ENCODE data around the gene CCDC34.

The CCDC34 gene

DNA sequence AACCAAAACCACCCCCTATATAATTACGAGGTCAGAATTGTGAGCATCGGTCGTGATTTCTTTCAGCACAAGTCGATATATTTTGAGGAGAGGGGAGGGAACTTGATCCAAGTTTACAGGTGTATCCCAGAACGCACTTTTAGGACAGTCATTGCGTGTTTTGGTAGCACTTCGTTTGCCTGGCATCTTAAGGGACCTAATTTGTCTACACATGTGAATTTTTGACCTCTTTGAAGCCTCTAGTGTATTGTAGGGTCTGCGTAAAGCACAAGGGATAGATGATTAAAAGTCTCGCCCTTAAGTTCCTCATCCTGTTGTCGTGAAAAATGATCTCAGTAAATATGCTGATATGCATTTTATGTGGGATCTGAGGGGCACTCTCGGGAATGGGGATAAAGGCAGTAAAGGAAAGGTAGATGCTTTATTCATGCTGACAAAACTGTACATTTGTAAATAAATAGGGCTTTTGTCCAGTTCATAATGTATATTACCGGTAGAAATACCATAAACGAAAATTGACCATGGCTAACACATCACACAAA lies 632 bp upstream of the CCDC34 start:
- TF ChIP-seq, protein P1, sequence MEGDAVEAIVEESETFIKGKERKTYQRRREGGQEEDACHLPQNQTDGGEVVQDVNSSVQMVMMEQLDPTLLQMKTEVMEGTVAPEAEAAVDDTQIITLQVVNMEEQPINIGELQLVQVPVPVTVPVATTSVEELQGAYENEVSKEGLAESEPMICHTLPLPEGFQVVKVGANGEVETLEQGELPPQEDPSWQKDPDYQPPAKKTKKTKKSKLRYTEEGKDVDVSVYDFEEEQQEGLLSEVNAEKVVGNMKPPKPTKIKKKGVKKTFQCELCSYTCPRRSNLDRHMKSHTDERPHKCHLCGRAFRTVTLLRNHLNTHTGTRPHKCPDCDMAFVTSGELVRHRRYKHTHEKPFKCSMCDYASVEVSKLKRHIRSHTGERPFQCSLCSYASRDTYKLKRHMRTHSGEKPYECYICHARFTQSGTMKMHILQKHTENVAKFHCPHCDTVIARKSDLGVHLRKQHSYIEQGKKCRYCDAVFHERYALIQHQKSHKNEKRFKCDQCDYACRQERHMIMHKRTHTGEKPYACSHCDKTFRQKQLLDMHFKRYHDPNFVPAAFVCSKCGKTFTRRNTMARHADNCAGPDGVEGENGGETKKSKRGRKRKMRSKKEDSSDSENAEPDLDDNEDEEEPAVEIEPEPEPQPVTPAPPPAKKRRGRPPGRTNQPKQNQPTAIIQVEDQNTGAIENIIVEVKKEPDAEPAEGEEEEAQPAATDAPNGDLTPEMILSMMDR (IDR thresholded peaks at IDR 0.05; ENCODE audit: extremely low read depth, missing control alignments) = no peak
- DNase-seq (ENCODE audit: low spot score) = no peak

DNA sequence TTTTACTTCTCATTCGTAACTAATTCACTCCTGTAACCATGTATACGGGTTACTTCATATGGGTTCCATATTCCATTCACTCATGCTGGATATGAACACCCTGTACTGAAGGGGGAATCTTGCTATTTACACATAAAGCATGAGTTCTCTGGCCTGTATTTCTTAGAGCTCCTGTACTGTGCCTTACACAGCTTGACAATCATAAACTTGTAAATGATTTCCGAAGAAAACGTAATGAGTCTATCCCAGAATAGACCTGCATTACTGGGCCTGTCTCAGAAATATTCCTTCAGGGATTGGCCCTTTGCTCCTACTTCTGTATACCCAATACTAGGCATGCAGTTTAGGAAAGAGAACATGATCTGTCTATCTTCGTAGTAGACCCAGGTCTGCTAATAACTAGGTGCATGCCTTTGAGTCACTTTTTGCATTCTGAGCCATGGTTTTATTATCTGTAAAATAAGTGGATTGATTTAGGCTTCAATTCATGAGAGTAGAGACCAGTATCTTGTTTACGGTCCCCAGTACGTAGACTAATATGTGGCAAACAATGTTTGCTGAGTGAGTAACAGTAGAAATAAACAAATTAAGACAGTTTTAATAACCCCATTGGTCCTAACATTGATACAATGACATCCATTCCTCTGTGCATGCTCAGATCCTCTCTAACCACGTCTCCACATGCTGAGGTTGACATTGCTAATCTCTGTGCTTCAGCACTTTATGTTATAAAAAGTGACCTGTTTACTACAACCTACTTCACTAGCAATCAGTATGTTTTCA lies 1.2 kb downstream of the CCDC34 start:
- TF ChIP-seq, protein P1 (IDR thresholded peaks at IDR 0.05; ENCODE audit: extremely low read depth, missing control alignments) = no peak
- no peak for DNase-seq (ENCODE audit: low spot score)

DNA sequence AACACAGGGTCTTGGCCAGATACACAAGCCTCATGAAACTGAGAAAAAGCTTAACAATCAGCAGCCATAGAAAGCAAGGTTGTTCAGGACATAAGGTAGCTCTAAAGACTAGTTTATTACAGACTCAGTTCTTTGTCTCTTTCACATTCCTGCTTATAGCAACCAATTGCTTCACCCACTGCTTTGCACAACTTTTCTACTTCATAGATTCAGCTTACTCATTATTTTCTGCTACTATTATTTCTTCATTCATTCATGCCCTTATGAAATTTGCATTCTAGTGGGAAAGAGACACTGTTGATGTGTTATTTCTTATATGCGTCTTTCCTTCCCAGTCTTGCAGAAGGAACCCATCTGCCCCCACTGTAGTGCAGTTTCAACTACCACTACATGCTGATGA lies 4.7 kb downstream of the CCDC34 start:
- TF ChIP-seq, protein P1 (IDR thresholded peaks at IDR 0.05; ENCODE audit: extremely low read depth, missing control alignments) = no peak
- no peak for DNase-seq (ENCODE audit: low spot score)

DNA sequence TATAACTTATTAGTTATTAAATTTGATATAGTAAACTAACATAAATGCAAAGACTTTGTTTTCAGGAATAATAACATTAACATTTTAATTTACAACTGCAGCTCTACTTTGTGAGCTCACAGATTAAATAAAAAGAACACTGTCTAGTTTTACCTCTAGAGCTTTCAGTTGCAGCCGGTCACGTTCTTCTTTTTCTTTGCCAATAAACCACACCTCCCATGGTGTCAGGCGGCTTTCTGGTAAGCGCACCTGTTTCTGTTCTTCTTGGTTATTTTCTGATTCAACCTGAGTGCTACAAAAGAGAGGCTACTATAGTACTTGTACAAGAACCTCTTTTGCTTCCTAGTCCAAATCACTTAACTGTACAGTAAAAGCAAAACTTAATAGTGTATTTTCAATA lies 5.8 kb downstream of the CCDC34 start:
- TF ChIP-seq, protein P1 (IDR thresholded peaks at IDR 0.05; ENCODE audit: extremely low read depth, missing control alignments) = no peak
- DNase-seq (ENCODE audit: low spot score) = no peak

DNA sequence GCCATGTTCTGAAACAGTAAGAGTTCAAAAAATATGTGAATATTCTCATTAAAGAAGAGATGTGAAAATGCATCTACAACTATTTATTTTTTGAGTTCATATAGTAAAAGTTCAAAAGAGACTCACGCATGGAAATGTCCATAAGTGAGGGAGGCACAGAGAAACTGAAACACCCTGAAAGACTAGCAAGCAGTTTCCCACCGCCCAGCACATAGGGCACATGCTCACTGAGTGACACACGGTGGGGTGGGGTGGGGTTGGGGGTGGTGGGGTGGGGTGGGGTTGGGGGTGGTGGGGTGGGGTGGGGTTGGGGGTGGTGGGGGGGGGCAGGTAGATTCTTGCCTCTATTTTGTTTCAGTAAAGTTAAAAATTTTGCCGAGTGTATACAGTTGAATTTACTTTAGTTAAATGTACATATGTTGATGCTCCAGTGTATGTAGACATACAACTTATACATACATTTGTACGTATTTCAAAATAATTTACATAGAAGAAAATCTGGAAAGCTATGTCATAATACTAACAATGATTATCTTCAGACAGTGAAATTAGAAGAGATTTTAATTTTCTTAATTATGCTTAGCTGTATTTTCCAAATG lies 6.3 kb downstream of the CCDC34 start:
- TF ChIP-seq, protein P1 (IDR thresholded peaks at IDR 0.05; ENCODE audit: extremely low read depth, missing control alignments) = no peak
- no peak for DNase-seq (ENCODE audit: low spot score)

DNA sequence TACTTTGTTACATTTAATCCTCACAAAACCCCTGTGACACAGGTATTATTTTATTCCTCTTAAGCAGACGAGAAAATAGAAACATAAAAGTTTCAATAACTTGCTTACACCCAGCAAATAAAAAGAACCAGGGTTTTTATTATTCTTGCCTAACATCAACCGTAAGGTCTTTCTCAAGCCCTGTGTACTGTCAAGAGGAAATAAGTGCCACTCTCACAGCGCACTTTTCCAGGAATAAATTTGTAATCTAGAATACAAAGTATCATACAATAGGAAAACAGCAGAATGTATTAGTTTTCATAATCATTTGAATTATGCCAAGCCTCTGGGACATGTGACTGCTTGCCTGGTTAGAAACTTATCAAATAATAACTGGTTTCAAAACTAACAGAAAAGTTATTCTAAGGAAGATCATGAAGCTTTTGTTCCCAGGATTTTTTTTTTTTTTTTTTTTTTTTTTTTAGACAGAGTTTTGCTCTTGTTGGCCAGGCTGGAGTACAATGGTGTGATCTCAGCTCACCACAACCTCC lies 7.4 kb downstream of the CCDC34 start:
- no peak for DNase-seq (ENCODE audit: low spot score)
- TF ChIP-seq, protein P1 (IDR thresholded peaks at IDR 0.05; ENCODE audit: extremely low read depth, missing control alignments) = no peak

DNA sequence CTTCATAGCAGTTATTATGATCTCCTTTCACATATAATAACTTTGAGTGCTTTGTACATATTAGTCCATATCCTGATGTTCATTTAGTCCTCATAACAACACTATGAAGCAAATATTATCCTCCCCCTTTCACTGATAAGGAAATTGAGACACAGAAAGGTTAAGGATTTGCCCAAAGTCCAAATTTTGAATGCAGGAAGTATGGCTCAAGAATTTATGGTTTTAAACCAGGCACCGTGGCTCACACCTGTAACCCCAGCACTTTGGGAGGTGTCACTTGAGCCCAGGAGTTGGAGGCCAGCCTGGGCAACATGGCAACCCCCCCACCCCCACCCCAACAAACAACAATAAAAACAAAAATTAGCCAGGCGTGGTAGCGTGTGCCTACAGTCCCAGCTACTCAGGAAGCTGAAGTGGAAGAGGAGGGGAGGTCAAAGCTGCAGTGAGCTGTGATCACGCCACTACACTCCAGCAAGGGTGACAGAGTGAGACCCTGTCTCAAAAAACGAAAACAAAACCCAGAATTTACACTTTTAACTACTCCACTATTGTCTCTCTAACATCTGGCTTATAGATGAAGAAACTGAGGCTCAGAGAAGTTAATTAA lies 8.6 kb downstream of the CCDC34 start:
- TF ChIP-seq, protein P1 (IDR thresholded peaks at IDR 0.05; ENCODE audit: extremely low read depth, missing control alignments) = no peak
- no peak for DNase-seq (ENCODE audit: low spot score)
